ENCODE results near the gene TEDDM1. TPM values are rescaled to one million over a fixed set of nuclear protein-coding genes. Genes with fewer than 3 reads are reported as not detected.

The TEDDM1 gene
- total RNA-seq, 1 donor from 2014 or later: not detected

GRCh38 chr1:182394055-182394775 lies 6.3 kb downstream of the TEDDM1 start:
- Mint-ChIP-seq H3K4me1 (peaks cover 31% of the 10 kb centered on the region), H3K36me3 (ENCODE audit: low read depth) (peaks cover 13% of the 10 kb centered on the region), H3K9me3 (no peaks in the 10 kb centered on the region), H3K27me3 (peaks cover 26% of the 10 kb centered on the region), H3K27ac (no peak overlapping the region), H3K4me3 (no peak overlapping the region)
- DNase-seq: no peak
- intact Hi-C loops (cut with micrococcal nuclease): loop anchor here (5.0 to 10.0 kb wide), 4 partner anchors 92 to 1078 kb away; partner anchors contain the start of genes CACNA1E and SMG7

- Mint-ChIP-seq H3K4me3 (peak overlapping the region; percentile 96), H3K9me3 (no peaks in the 10 kb centered on the region), H3K27me3 (peaks cover 22% of the 10 kb centered on the region), H3K36me3 (ENCODE audit: low read depth) (peaks cover 27% of the 10 kb centered on the region), H3K4me1 (peaks cover 42% of the 10 kb centered on the region), H3K27ac (peak overlapping the region; percentile 79)
- intact Hi-C loops (cut with micrococcal nuclease): loop anchor here (5.0 to 10.0 kb wide), 4 partner anchors 90 to 1080 kb away; partner anchors contain the start of genes CACNA1E and SMG7
- DNase-seq: peak; percentile 77
These were observed 8.1 kb downstream of the TEDDM1 start for GRCh38 chr1:182392050-182393028.

DNA sequence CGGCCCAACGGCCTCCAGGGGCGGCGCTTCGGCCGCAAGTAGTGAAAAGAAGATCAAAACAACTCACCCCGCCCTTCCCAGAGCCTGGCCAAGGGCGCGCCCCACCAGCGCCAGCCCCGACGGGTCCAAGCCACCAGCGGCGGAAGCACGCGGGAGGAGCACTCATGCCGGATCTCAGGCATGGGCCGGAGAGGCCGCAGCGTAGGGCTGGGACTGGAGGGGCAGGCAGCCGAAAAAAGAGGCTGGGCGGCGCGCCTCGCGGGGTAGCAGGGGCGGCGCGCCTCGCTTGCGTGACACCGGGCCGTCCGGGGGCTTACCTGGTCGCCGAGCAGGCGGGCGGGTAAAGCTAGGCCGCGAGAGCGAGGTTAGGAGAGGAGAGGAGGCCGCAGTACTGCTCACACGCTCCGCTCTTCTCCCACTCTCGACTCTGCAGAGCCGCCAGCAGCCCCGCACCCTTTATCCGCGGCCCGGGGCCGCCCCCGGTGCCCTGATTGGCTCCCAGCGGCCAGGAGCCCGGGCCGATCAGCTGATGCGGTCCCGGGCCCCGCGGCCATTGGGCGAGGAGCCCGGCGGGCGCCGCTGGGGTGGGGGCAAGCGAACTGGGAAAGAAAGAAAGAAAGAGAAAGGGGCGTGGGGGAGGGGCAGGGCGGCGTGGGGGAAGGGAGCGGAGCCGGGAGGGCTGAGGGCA lies 9.0 kb downstream of the TEDDM1 start, which contains the start of gene GLUL:
Gene GLUL (minus strand): TSS at position 429 of the 688 bp plus-strand sequence. CDS start 3,053 bp downstream, outside the sequence.
- peak within 1 kb of the TSS; percentile 96 for H3K4me3 Mint-ChIP-seq

GRCh38 chr1:182391028-182391361 lies 9.5 kb downstream of the TEDDM1 start:
- intact Hi-C loops (cut with micrococcal nuclease): loop anchor here (1.0 to 10.0 kb wide), 7 partner anchors 89 to 1081 kb away; partner anchors contain the start of genes CACNA1E, DHX9 and SMG7
- Mint-ChIP-seq H3K27me3 (peaks cover 15% of the 10 kb centered on the region), H3K27ac (peak overlapping the region; percentile 93), H3K9me3 (no peaks in the 10 kb centered on the region), H3K4me1 (peaks cover 37% of the 10 kb centered on the region), H3K4me3 (peak overlapping the region; percentile 96), H3K36me3 (ENCODE audit: low read depth) (peaks cover 41% of the 10 kb centered on the region)
- DNase-seq: no peak

More for the DNA sequence above, 9.0 kb downstream of the TEDDM1 start, which contains the start of gene GLUL:
- intact Hi-C loops (cut with micrococcal nuclease): loop anchor here (1.0 to 10.0 kb wide), 7 partner anchors 89 to 1081 kb away; partner anchors contain the start of genes CACNA1E, DHX9 and SMG7
- H3K9me3 Mint-ChIP-seq: no peaks in the 10 kb centered on the region
- DNase-seq: peak; percentile 94
- H3K4me1 Mint-ChIP-seq: peaks cover 40% of the 10 kb centered on the region
- H3K36me3 Mint-ChIP-seq (ENCODE audit: low read depth): peaks cover 36% of the 10 kb centered on the region
- peaks cover 18% of the 10 kb centered on the region for H3K27me3 Mint-ChIP-seq
- peak within 1 kb of the TSS; percentile 93 for H3K27ac Mint-ChIP-seq

GRCh38 chr1:182389619-182390047 lies 10.8 kb downstream of the TEDDM1 start:
- no peaks in the 10 kb centered on the region for H3K9me3 Mint-ChIP-seq
- peaks cover 39% of the 10 kb centered on the region for H3K4me1 Mint-ChIP-seq
- peak; percentile 66 for DNase-seq
- peaks cover 11% of the 10 kb centered on the region for H3K27me3 Mint-ChIP-seq
- H3K4me3 Mint-ChIP-seq: peak overlapping the region; percentile 96
- peak overlapping the region; percentile 82 for H3K27ac Mint-ChIP-seq
- H3K36me3 Mint-ChIP-seq (ENCODE audit: low read depth): peaks cover 52% of the 10 kb centered on the region
- intact Hi-C loops (cut with micrococcal nuclease): loop anchor here (2.0 to 10.0 kb wide), 6 partner anchors 87 to 1083 kb away; partner anchors contain the start of genes CACNA1E and SMG7

- H3K4me3 Mint-ChIP-seq: peak overlapping the region; percentile 96
- H3K9me3 Mint-ChIP-seq: no peaks in the 10 kb centered on the region
- intact Hi-C loops (cut with micrococcal nuclease): loop anchor here (2.0 kb wide), 1 partner anchor 304 kb away; no protein-coding TSS in a partner anchor
- H3K27ac Mint-ChIP-seq: peak overlapping the region; percentile 29
- H3K27me3 Mint-ChIP-seq: peaks cover 5% of the 10 kb centered on the region
- H3K4me1 Mint-ChIP-seq: peaks cover 36% of the 10 kb centered on the region
- no peak for DNase-seq
- peaks cover 62% of the 10 kb centered on the region for H3K36me3 Mint-ChIP-seq (ENCODE audit: low read depth)
These were observed 11.9 kb downstream of the TEDDM1 start for GRCh38 chr1:182388392-182389134.

- H3K4me3 Mint-ChIP-seq: no peak overlapping the region
- H3K36me3 Mint-ChIP-seq (ENCODE audit: low read depth): peaks cover 69% of the 10 kb centered on the region
- H3K27ac Mint-ChIP-seq: no peak overlapping the region
- intact Hi-C loops (cut with micrococcal nuclease): no loop called here
- H3K4me1 Mint-ChIP-seq: peaks cover 32% of the 10 kb centered on the region
- no peak for DNase-seq
- no peaks in the 10 kb centered on the region for H3K9me3 Mint-ChIP-seq
- peaks cover 3% of the 10 kb centered on the region for H3K27me3 Mint-ChIP-seq
These were observed 12.9 kb downstream of the TEDDM1 start for GRCh38 chr1:182387566-182387965.

DNA sequence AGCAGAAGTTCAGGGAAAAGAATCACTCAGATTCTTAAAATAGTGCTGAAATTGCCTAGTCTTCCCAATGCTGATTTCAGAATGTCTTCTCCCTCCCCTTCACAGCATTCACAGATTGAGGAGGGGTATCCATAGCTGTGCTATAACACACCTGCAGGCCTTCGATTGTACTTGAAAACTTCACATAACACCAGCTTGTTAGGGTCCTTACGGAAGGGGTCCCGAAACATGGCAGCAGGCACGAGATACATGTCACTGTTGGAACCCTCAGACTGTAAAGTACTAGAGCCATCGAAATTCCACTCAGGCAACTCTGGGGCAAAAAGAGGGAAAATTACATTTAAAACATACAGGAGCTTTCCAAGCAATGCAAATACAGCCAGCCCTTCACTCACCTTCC lies 13.5 kb downstream of the TEDDM1 start:
- Mint-ChIP-seq H3K27ac (no peak overlapping the region), H3K27me3 (peaks cover 3% of the 10 kb centered on the region), H3K9me3 (no peaks in the 10 kb centered on the region), H3K4me3 (no peak overlapping the region), H3K36me3 (ENCODE audit: low read depth) (peaks cover 75% of the 10 kb centered on the region), H3K4me1 (peaks cover 34% of the 10 kb centered on the region)
- intact Hi-C loops (cut with micrococcal nuclease): no loop called here
- DNase-seq: no peak

- H3K9me3 Mint-ChIP-seq: no peaks in the 10 kb centered on the region
- no peak for DNase-seq
- peaks cover 3% of the 10 kb centered on the region for H3K27me3 Mint-ChIP-seq
- peaks cover 76% of the 10 kb centered on the region for H3K36me3 Mint-ChIP-seq (ENCODE audit: low read depth)
- H3K27ac Mint-ChIP-seq: no peak overlapping the region
- H3K4me3 Mint-ChIP-seq: no peak overlapping the region
- intact Hi-C loops (cut with micrococcal nuclease): no loop called here
- H3K4me1 Mint-ChIP-seq: peaks cover 33% of the 10 kb centered on the region
These were observed 14.3 kb downstream of the TEDDM1 start for GRCh38 chr1:182385885-182386853.

DNA sequence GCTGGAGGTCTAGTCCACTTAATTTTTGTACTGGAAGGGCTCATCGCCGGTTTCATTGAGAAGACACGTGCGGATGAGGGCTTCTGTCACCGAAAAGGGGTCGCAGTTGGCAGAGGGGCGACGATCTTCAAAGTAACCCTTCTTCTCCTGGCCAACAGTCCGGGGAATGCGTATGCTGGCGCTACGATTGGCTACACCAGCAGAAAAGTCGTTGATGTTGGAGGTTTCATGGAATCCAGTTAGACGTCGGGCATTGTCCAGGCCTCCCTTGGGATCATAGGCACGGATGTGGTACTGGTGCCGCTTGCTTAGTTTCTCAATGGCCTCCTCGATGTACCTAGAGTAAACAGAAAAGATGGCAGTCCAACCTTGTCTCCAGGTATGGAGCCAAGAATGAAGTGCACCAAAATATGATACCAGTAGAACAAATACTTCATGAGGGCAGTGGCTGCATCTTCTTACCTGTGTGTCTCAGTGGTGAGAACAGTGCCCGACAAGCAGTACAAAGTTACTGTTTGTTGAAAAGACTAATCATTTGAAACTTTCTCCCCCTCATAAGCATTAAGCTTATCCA lies 16.0 kb downstream of the TEDDM1 start:
- Mint-ChIP-seq H3K27me3 (no peaks in the 10 kb centered on the region), H3K4me1 (peaks cover 23% of the 10 kb centered on the region), H3K9me3 (no peaks in the 10 kb centered on the region), H3K27ac (no peak overlapping the region), H3K36me3 (ENCODE audit: low read depth) (peaks cover 68% of the 10 kb centered on the region), H3K4me3 (no peak overlapping the region)
- no peak for DNase-seq
- intact Hi-C loops (cut with micrococcal nuclease): no loop called here

GRCh38 chr1:182383934-182384333 lies 16.5 kb downstream of the TEDDM1 start:
- H3K9me3 Mint-ChIP-seq: no peaks in the 10 kb centered on the region
- H3K4me3 Mint-ChIP-seq: no peak overlapping the region
- intact Hi-C loops (cut with micrococcal nuclease): no loop called here
- DNase-seq: no peak
- no peak overlapping the region for H3K27ac Mint-ChIP-seq
- H3K27me3 Mint-ChIP-seq: no peaks in the 10 kb centered on the region
- H3K36me3 Mint-ChIP-seq (ENCODE audit: low read depth): peaks cover 64% of the 10 kb centered on the region
- H3K4me1 Mint-ChIP-seq: peaks cover 17% of the 10 kb centered on the region

Data from activated CD4-positive, alpha-beta T cell treated with anti-CD3 and anti-CD28 coated beads, Interleukin-2, amount 10 ng/mL, durations not matched to agents 24 days and 14 days (primary cell).